Measurements from ENCODE around the gene RBM24.

Gene RBM24

GRCh38 chr6:17276766-17277165 is 4.4 kb upstream of the RBM24 start:
- DNase-seq (ENCODE audit: extremely low read depth, low read depth) = no peak
- no peak for TF ChIP-seq CTCF (IDR thresholded peaks at IDR 0.05; ENCODE audit: low read depth, low read length)

- DNase-seq (ENCODE audit: extremely low read depth, low read depth) = no peak
- TF ChIP-seq CTCF (IDR thresholded peaks at IDR 0.05; ENCODE audit: low read depth, low read length) = no peak
Measured at GRCh38 chr6:17277256-17277655, 3.9 kb upstream of the RBM24 start.

GRCh38 chr6:17278289-17279063 is 2.7 kb upstream of the RBM24 start:
- DNase-seq (ENCODE audit: extremely low read depth, low read depth) = no peak
- TF ChIP-seq CTCF (IDR thresholded peaks at IDR 0.05; ENCODE audit: low read depth, low read length) = no peak

- DNase-seq (ENCODE audit: extremely low read depth, low read depth) = no peak
- no peak for TF ChIP-seq CTCF (IDR thresholded peaks at IDR 0.05; ENCODE audit: low read depth, low read length)
Measured at GRCh38 chr6:17280138-17280537, 1.0 kb upstream of the RBM24 start.

- no peak; the same call in 1 of the 2 replicates for TF ChIP-seq CTCF (IDR thresholded peaks at IDR 0.05; ENCODE audit: low read depth, low read length)
- DNase-seq (ENCODE audit: extremely low read depth, low read depth) = no peak
Measured at GRCh38 chr6:17280552-17281090, 540 bp upstream of the RBM24 start.

- no peak for TF ChIP-seq CTCF (IDR thresholded peaks at IDR 0.05; ENCODE audit: low read depth, low read length)
- DNase-seq (ENCODE audit: extremely low read depth, low read depth) = no peak
Measured at GRCh38 chr6:17281497-17282481, 628 bp downstream of the RBM24 start.

All from AG09319 (cell line).